Body of pancreas (tissue), 4 donors: ENCODE data around the gene YWHAQ. TPM values are rescaled to one million over a fixed set of nuclear protein-coding genes. Genes with fewer than 3 reads are reported as not detected.

ENCODE experiments used
- ATAC-seq: fragments of 150-250 bp; one replicate; pipeline ENCODE4 v1.9.1; 2016
- DNase-seq, 4 donors: peaks; one replicate each; pipeline ENCODE4 v3.0.0-alpha.2; 2019
- H3K27ac ChIP-seq, 4 donors: fragments of 200-600 bp; sonication (generic); 1 replicate in 3 of 4; 2 replicates in 1 of 4; pipeline versions ENCODE4 v1.5.1 to v1.6.1; 2016 to 2019; ENCODE audit warnings: mild to moderate bottlenecking in 1 of 4, mixed read lengths in 1 of 4, moderate library complexity in 1 of 4
- H3K27me3 ChIP-seq, 2 donors: fragments of 200-600 bp; sonication (generic); one replicate each; pipeline ENCODE4 v1.6.0; 2016; ENCODE audit warnings: mild to moderate bottlenecking in 1 of 2
- H3K36me3 ChIP-seq, 2 donors: fragments of 200-600 bp; sonication (generic); replicated peaks in 1 of 2; 2 replicates each; pipeline ENCODE4 v1.5.1; 2016; ENCODE audit warnings: low read depth in 2 of 2; ENCODE audit not compliant: insufficient read depth in 1 of 2
- H3K4me1 ChIP-seq: fragments of 200-600 bp; sonication (generic); one replicate; pipeline ENCODE4 v1.6.0; 2016
- H3K4me3 ChIP-seq, 2 donors: fragments of 200-600 bp; sonication (generic); 1 replicate in 1 of 2; 2 replicates in 1 of 2; pipeline ENCODE4 v1.5.1; 2016 to 2019
- H3K9me3 ChIP-seq, 3 donors: fragments of 200-600 bp; sonication (generic); 1 replicate in 2 of 3; 2 replicates in 1 of 3; pipeline ENCODE4 v1.5.1; 2016
- CTCF ChIP-seq, 7 experiments: fragments of 450-650 bp in 4 of 7; fragments of 200-600 bp in 3 of 7; sonication (generic) in 3 of 7; IDR thresholded peaks; one replicate each; pipeline ENCODE4 v1.5.1; 2016 to 2019; ENCODE audit warnings: antibody characterized with exemption in 7 of 7
- POLR2A ChIP-seq, 3 donors: fragments of 450-650 bp; IDR thresholded peaks; one replicate each; pipeline ENCODE4 v1.6.1; 2016; ENCODE audit warnings: antibody characterized with exemption in 3 of 3, mild to moderate bottlenecking in 2 of 3
- WGBS, 2 donors: methylation state at CpG; one replicate each; pipeline ENCODE4 v1.1.5; 2017; 5-methylcytosine and 5-hydroxymethylcytosine counted together
- intact Hi-C: fragments of 100-400 bp; cut with DNase I; formaldehyde crosslinking; loops from one replicate; pipeline ENCODE4 v1.15.1; 2023
- small RNA-seq: library from RNA; depleted of rRNA; stranded (forward); fragments of <200 nt; gene quantifications from one replicate; pipeline ENCODE3, GENCODE V24; 2016
- total RNA-seq, 2 donors: library from RNA; depleted of rRNA; stranded (reverse); fragments of >200 nt; gene quantifications; one replicate each; pipeline ENCODE4 v1.1.0, GENCODE V29; 2016

Gene YWHAQ
- total RNA-seq, 2 donors from 2014 or later, result 69.2 to 132 TPM

GRCh38 chr2:9535177-9535576 is 95.6 kb downstream of the YWHAQ start:
- TF ChIP-seq POLR2A (IDR thresholded peaks at IDR 0.05) (no peak), CTCF (IDR thresholded peaks at IDR 0.05) (no peak)
- Histone ChIP-seq H3K27me3 (no peaks in the 10 kb centered on the region), H3K4me1 (peaks cover 21% of the 10 kb centered on the region), H3K36me3 (peaks cover 0 to 2% of the 10 kb centered on the region in 2 donors), H3K27ac (no peak overlapping the region), H3K9me3 (no peaks in the 10 kb centered on the region), H3K4me3 (no peak overlapping the region)
- DNase-seq, result no peak
- intact Hi-C loops, result no loop called here
- ATAC-seq, result no peak
- 28 to 44% methylated on average over 1 of the region's 1 CpG for WGBS, 2 donors

Small RNAs within 50 kb of the gene (small RNA-seq; reads per million reads assigned to genes)
- gene RF00019, result not detected

Other genes with a start within 250 kb of the YWHAQ start
- 10 to 100 TPM; 16.6 to 28.3 TPM for gene ITGB1BP1, start 207.5 kb downstream of the YWHAQ start, total RNA-seq
- gene CPSF3, start 207.3 kb downstream of the YWHAQ start, total RNA-seq, result 10 to 100 TPM; 11.2 to 84.0 TPM
- gene IAH1, start 156.4 kb downstream of the YWHAQ start, total RNA-seq, result 10 to 100 TPM; 10.2 to 25.4 TPM
- gene ADAM17, start 75.2 kb downstream of the YWHAQ start, total RNA-seq, result 10 to 100 TPM in 1 of 2 donors, 1 to 10 TPM in 1; 9.9 to 17.5 TPM
- 10 to 100 TPM; 12.9 to 19.5 TPM for gene TAF1B, start 212.5 kb upstream of the YWHAQ start, total RNA-seq